ENCODE results near the gene RNF157.

RNF157 gene

GRCh38 chr17:76278268-76278908 lies 38.1 kb upstream of the RNF157 start:
- POLR2A ChIA-PET = interaction anchor here (0.6 kb wide), 1 partner anchor 157 kb away, joined by 3 read pairs; no protein-coding TSS in a partner anchor
- H3K4me3 ChIP-seq (ENCODE audit: low read depth, low read length) = no peak overlapping the region
- no peak for TF ChIP-seq CTCF (IDR thresholded peaks at IDR 0.05; ENCODE audit: insufficient read depth, low read length, missing control alignments)
- DNase-seq (ENCODE audit: low read depth, low spot score) = no peak
- CTCF ChIA-PET = interaction anchor here (0.8 to 9.0 kb wide), 19 partner anchors 9 to 264 kb away, joined by 3 to 292 read pairs (median 20); partner anchors contain the start of genes EXOC7 and UBALD2

- DNase-seq (ENCODE audit: low read depth, low spot score) = no peak
- POLR2A ChIA-PET = no interaction called here
- TF ChIP-seq CTCF (IDR thresholded peaks at IDR 0.05; ENCODE audit: insufficient read depth, low read length, missing control alignments) = no peak
- CTCF ChIA-PET = interaction anchor here (0.6 to 9.0 kb wide), 13 partner anchors 9 to 263 kb away, joined by 3 to 292 read pairs (median 23); partner anchors contain the start of genes EXOC7 and UBALD2
- H3K4me3 ChIP-seq (ENCODE audit: low read depth, low read length) = no peak overlapping the region
Measured at GRCh38 chr17:76277300-76278267, 37.3 kb upstream of the RNF157 start.

- no peak overlapping the region for H3K4me3 ChIP-seq (ENCODE audit: low read depth, low read length)
- ChIA-PET POLR2A (no interaction called here), CTCF (interaction anchor here (0.6 to 7.1 kb wide), 7 partner anchors 8 to 271 kb away, joined by 3 to 113 read pairs (median 7); partner anchors contain the start of gene EXOC7)
- TF ChIP-seq CTCF (IDR thresholded peaks at IDR 0.05; ENCODE audit: insufficient read depth, low read length, missing control alignments) = no peak
- DNase-seq (ENCODE audit: low read depth, low spot score) = no peak
Measured at GRCh38 chr17:76276461-76277299, 36.4 kb upstream of the RNF157 start.

- no peak for DNase-seq (ENCODE audit: low read depth, low spot score)
- ChIA-PET CTCF (interaction anchor here (0.8 to 1.7 kb wide), 5 partner anchors 24 to 270 kb away, joined by 3 to 7 read pairs (median 4); no protein-coding TSS in a partner anchor), POLR2A (no interaction called here)
- no peak for TF ChIP-seq CTCF (IDR thresholded peaks at IDR 0.05; ENCODE audit: insufficient read depth, low read length, missing control alignments)
- H3K4me3 ChIP-seq (ENCODE audit: low read depth, low read length) = no peak overlapping the region
Measured at GRCh38 chr17:76276069-76276431, 35.8 kb upstream of the RNF157 start.

- no peak for TF ChIP-seq CTCF (IDR thresholded peaks at IDR 0.05; ENCODE audit: insufficient read depth, low read length, missing control alignments)
- H3K4me3 ChIP-seq (ENCODE audit: low read depth, low read length) = no peak overlapping the region
- ChIA-PET CTCF (interaction anchor here (0.8 to 1.9 kb wide), 11 partner anchors 8 to 269 kb away, joined by 3 to 7 read pairs (median 4); no protein-coding TSS in a partner anchor), POLR2A (no interaction called here)
- no peak for DNase-seq (ENCODE audit: low read depth, low spot score)
Measured at GRCh38 chr17:76275382-76276068, 35.2 kb upstream of the RNF157 start.
